Tibial nerve (tissue), 4 donors: ENCODE data around the gene B4GALT5.
"Not testable (repeated sequence)": the region's sequence is repeated elsewhere in the genome, so short reads cannot be mapped to it uniquely, and the experiment has no call there.

Source experiments
- EP300 ChIP-seq, 2 donors: sonication (generic); formaldehyde crosslinking; IDR thresholded peaks; one replicate each; pipeline ENCODE4 v1.6.1; 2017; ENCODE audit warnings: antibody characterized with exemption in 2 of 2, mild to moderate bottlenecking in 1 of 2
- TF ChIP-seq, protein P1 (sequence below), 5 experiments: fragments of 200-600 bp in 3 of 5; fragments of 450-650 bp in 2 of 5; sonication (generic) in 3 of 5; IDR thresholded peaks; one replicate each; pipeline ENCODE4 v1.5.1; 2016 to 2019; ENCODE audit warnings: antibody characterized with exemption in 5 of 5, mild to moderate bottlenecking in 3 of 5, moderate library complexity in 2 of 5

DNA sequence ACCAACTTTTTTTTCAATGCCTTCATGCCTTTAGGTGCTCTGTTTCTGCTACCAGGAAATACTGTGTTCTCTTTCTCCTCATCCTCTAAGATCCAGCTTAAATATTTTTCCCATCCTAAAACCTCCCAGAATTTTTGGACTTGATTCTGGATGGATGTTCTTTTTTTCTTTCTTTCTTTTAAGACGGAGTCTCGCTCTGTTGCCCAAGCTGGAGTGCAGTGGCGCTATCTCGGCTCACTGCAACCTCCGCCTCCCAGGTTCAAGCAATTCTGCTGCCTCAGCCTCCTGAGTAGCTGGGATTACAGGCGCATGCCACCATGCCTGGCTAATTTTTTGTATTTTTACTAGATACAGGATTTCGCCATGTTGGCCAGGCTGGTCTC lies 11.5 kb upstream of the B4GALT5 start:
- TF ChIP-seq, protein P1, sequence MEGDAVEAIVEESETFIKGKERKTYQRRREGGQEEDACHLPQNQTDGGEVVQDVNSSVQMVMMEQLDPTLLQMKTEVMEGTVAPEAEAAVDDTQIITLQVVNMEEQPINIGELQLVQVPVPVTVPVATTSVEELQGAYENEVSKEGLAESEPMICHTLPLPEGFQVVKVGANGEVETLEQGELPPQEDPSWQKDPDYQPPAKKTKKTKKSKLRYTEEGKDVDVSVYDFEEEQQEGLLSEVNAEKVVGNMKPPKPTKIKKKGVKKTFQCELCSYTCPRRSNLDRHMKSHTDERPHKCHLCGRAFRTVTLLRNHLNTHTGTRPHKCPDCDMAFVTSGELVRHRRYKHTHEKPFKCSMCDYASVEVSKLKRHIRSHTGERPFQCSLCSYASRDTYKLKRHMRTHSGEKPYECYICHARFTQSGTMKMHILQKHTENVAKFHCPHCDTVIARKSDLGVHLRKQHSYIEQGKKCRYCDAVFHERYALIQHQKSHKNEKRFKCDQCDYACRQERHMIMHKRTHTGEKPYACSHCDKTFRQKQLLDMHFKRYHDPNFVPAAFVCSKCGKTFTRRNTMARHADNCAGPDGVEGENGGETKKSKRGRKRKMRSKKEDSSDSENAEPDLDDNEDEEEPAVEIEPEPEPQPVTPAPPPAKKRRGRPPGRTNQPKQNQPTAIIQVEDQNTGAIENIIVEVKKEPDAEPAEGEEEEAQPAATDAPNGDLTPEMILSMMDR (IDR thresholded peaks at IDR 0.05): not testable (repeated sequence)
- not testable (repeated sequence) for TF ChIP-seq EP300 (IDR thresholded peaks at IDR 0.05)
